Measurements from ENCODE around the gene SHKBP1. TPM values are rescaled to one million over a fixed set of nuclear protein-coding genes. Genes with fewer than 3 reads are reported as not detected.

The SHKBP1 gene
- total and polyA plus RNA-seq, 2 of the 13 experiments (the other 11 are each of a cell fraction or from before 2014, with no cell fraction given), result 16.2 to 17.4 TPM

DNA sequence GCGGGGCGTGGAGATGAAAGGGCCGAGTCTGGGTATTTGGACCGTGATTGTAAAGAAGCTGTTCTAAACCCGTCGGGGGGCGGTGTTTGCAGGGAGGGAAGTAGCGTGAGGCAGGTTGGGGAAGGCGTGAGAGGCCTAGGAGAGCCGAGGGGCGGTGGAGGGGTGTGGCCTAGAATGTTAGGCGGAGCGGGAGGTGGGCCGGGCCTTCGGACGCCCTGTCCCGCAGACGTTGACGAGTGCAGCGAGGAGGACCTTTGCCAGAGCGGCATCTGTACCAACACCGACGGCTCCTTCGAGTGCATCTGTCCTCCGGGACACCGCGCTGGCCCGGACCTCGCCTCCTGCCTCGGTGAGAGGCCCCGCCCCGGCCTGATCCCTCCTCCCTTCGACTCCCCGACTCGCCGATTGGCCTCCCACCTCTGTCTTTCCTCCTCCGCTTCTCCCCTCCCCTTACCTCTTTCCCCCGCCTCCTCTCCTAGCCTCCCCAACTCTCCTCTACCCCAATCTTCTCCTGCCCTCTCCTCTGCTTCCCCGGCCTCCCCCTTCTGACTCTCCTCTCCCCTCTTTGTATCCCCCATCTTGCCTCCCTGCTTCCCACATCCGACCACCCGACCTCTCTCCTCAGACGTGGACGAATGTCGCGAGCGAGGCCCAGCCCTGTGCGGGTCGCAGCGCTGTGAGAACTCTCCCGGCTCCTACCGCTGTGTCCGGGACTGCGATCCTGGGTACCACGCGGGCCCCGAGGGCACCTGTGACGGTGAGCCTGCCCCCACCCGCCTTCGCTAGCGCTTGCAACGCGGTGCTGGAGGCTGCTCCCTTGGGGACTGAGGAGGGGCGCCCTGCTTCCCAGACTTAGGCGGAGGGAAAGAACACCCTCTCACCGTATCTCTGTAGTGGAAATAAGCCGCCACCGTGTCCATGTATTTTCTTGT is 37.3 kb downstream of the SHKBP1 start:
- no peaks in the 10 kb centered on the region for H3K36me3 ChIP-seq (replicated peaks in 1 of 2; ENCODE audit: control insufficient read depth in 1 of 2, insufficient read depth in 2 of 2, low read length in 2 of 2)
- no peak for FAIRE-seq
- no peak overlapping the region for H2AFZ ChIP-seq (ENCODE audit: low read length)
- H3K27me3 ChIP-seq (ENCODE audit: control insufficient read depth in 1 of 2, insufficient read depth in 2 of 2, low read length in 2 of 2), result peaks cover 2 to 54% of the 10 kb centered on the region in 2 experiments
- BruUV-seq (replicated peaks), result TSS peak; percentile 39
- in situ Hi-C loops (cut with HindIII; ENCODE audit: extremely low pct_ligation_motif_present, low pct_unique_long_range_greater_than_20kb), result no loop called here
- no peaks in the 10 kb centered on the region for H4K20me1 ChIP-seq (ENCODE audit: insufficient read depth, low read length)
- 34% methylated on average over 49 of the region's 67 CpGs for whole genome bisulfite sequencing (ENCODE audit: low lambda C conversion rate)
- H3K9me3 ChIP-seq (ENCODE audit: low read length), result no peaks in the 10 kb centered on the region
- H3K79me2 ChIP-seq (ENCODE audit: insufficient read depth, low read length), result no peaks in the 10 kb centered on the region
- intact Hi-C loops (cut with micrococcal nuclease; ENCODE audit: unreplicated experiment), result no loop called here
- peak overlapping the region; percentile 78 for H3K4me2 ChIP-seq (ENCODE audit: low read depth, low read length)
- H3K4me1 ChIP-seq (ENCODE audit: insufficient read depth, low read length), result peaks cover 37% of the 10 kb centered on the region
- no peak overlapping the region for H3K27ac ChIP-seq (ENCODE audit: extremely low read length, insufficient read depth, low read length)
- POLR2A ChIA-PET, result no interaction called here
- peak overlapping the region; percentile 34; the same call in 1 of the 2 replicates for H3K9ac ChIP-seq (ENCODE audit: insufficient read depth, low read depth, low read length)
- DNase-seq (ENCODE audit: low spot score), result no peak
- CTCF ChIA-PET (ENCODE audit: low intra/inter-chr PET ratio, low total read pairs), result interaction anchor here (2.2 kb wide), 1 partner anchor 20 kb away, joined by 7 read pairs; no protein-coding TSS in a partner anchor
- H3K4me3 ChIP-seq (replicated peaks in 1 of 3; ENCODE audit: insufficient read depth in 1 of 3, low read depth in 2 of 3, low read length in 3 of 3), result peak overlapping the region in 2 of 3 experiments; percentile 54 to 70; a peak in 5 of 6 replicates
- ATAC-seq, result peak; percentile 50
- TF ChIP-seq ZNF678 (CRISPR knock-in tag; IDR thresholded peaks at IDR 0.05), result no peak
- TF ChIP-seq, protein P1, sequence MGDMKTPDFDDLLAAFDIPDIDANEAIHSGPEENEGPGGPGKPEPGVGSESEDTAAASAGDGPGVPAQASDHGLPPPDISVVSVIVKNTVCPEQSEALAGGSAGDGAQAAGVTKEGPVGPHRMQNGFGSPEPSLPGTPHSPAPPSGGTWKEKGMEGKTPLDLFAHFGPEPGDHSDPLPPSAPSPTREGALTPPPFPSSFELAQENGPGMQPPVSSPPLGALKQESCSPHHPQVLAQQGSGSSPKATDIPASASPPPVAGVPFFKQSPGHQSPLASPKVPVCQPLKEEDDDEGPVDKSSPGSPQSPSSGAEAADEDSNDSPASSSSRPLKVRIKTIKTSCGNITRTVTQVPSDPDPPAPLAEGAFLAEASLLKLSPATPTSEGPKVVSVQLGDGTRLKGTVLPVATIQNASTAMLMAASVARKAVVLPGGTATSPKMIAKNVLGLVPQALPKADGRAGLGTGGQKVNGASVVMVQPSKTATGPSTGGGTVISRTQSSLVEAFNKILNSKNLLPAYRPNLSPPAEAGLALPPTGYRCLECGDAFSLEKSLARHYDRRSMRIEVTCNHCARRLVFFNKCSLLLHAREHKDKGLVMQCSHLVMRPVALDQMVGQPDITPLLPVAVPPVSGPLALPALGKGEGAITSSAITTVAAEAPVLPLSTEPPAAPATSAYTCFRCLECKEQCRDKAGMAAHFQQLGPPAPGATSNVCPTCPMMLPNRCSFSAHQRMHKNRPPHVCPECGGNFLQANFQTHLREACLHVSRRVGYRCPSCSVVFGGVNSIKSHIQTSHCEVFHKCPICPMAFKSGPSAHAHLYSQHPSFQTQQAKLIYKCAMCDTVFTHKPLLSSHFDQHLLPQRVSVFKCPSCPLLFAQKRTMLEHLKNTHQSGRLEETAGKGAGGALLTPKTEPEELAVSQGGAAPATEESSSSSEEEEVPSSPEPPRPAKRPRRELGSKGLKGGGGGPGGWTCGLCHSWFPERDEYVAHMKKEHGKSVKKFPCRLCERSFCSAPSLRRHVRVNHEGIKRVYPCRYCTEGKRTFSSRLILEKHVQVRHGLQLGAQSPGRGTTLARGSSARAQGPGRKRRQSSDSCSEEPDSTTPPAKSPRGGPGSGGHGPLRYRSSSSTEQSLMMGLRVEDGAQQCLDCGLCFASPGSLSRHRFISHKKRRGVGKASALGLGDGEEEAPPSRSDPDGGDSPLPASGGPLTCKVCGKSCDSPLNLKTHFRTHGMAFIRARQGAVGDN (CRISPR knock-in tag; IDR thresholded peaks at IDR 0.05), result peak; percentile 57
- TF ChIP-seq ZNF333 (CRISPR knock-in tag; IDR thresholded peaks at IDR 0.05; ENCODE audit: borderline replicate concordance), result no peak
- no peak for TF ChIP-seq HES4 (CRISPR knock-in tag; IDR thresholded peaks at IDR 0.05; ENCODE audit: borderline replicate concordance)
- no peak for TF ChIP-seq NFE2L2 (IDR thresholded peaks at IDR 0.05; ENCODE audit: low read length)
- TF ChIP-seq, protein P2, sequence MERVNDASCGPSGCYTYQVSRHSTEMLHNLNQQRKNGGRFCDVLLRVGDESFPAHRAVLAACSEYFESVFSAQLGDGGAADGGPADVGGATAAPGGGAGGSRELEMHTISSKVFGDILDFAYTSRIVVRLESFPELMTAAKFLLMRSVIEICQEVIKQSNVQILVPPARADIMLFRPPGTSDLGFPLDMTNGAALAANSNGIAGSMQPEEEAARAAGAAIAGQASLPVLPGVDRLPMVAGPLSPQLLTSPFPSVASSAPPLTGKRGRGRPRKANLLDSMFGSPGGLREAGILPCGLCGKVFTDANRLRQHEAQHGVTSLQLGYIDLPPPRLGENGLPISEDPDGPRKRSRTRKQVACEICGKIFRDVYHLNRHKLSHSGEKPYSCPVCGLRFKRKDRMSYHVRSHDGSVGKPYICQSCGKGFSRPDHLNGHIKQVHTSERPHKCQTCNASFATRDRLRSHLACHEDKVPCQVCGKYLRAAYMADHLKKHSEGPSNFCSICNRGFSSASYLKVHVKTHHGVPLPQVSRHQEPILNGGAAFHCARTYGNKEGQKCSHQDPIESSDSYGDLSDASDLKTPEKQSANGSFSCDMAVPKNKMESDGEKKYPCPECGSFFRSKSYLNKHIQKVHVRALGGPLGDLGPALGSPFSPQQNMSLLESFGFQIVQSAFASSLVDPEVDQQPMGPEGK (CRISPR knock-in tag; IDR thresholded peaks at IDR 0.05), result no peak
- TF ChIP-seq, protein P3, sequence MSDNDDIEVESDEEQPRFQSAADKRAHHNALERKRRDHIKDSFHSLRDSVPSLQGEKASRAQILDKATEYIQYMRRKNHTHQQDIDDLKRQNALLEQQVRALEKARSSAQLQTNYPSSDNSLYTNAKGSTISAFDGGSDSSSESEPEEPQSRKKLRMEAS (IDR thresholded peaks at IDR 0.05), result peak; percentile 33; the same call in 1 of the 2 replicates
- TF ChIP-seq, protein P4, sequence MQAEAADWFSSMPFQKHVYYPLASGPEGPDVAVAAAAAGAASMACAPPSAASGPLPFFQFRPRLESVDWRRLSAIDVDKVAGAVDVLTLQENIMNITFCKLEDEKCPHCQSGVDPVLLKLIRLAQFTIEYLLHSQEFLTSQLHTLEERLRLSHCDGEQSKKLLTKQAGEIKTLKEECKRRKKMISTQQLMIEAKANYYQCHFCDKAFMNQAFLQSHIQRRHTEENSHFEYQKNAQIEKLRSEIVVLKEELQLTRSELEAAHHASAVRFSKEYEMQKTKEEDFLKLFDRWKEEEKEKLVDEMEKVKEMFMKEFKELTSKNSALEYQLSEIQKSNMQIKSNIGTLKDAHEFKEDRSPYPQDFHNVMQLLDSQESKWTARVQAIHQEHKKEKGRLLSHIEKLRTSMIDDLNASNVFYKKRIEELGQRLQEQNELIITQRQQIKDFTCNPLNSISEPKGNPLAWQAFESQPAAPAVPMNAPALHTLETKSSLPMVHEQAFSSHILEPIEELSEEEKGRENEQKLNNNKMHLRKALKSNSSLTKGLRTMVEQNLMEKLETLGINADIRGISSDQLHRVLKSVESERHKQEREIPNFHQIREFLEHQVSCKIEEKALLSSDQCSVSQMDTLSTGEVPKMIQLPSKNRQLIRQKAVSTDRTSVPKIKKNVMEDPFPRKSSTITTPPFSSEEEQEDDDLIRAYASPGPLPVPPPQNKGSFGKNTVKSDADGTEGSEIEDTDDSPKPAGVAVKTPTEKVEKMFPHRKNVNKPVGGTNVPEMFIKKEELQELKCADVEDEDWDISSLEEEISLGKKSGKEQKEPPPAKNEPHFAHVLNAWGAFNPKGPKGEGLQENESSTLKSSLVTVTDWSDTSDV (CRISPR knock-in tag; IDR thresholded peaks at IDR 0.05), result no peak
